ENCODE results near the gene KLHL29.

DNA sequence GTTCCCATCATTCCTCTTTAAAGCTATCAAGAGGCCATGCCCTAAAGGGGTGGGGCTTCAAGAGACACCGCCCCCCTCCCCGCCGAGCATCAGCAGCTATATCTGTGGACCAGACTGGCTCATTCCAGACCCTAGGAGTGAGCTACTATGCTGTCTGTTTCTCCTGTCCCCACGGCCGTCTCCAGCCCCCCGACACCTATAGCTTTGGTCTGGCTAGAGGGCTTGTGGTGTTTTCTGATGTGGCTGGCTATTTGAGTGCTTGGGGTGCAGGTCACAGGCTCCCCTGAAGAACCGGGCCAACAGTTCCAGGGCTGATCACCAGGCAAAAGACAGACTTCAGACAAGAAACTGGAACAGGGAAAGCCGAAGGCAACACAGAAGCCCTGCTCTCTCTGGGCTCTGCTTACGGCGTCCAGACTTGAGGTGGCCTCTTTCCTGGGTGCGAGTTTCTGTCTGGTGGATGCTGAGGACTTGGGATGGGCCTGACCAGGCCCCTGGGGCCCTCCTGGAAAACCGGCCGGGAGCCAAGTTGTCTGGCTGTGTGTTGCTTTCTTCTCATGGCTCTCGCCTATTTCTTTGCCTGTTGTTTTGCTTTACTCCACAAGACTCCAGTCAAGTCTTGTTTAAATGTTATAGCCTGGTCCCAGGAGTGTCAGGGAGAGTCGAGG lies 83.6 kb downstream of the KLHL29 start:
- TF ChIP-seq, protein P1, sequence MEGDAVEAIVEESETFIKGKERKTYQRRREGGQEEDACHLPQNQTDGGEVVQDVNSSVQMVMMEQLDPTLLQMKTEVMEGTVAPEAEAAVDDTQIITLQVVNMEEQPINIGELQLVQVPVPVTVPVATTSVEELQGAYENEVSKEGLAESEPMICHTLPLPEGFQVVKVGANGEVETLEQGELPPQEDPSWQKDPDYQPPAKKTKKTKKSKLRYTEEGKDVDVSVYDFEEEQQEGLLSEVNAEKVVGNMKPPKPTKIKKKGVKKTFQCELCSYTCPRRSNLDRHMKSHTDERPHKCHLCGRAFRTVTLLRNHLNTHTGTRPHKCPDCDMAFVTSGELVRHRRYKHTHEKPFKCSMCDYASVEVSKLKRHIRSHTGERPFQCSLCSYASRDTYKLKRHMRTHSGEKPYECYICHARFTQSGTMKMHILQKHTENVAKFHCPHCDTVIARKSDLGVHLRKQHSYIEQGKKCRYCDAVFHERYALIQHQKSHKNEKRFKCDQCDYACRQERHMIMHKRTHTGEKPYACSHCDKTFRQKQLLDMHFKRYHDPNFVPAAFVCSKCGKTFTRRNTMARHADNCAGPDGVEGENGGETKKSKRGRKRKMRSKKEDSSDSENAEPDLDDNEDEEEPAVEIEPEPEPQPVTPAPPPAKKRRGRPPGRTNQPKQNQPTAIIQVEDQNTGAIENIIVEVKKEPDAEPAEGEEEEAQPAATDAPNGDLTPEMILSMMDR (conservative IDR thresholded peaks at IDR 0.05; ENCODE audit: low read depth in 2 of 2), result no peak
- TF ChIP-seq EZH2 (IDR thresholded peaks at IDR 0.05; ENCODE audit: low read depth, unreplicated experiment), result no peak
- TF ChIP-seq REST (IDR thresholded peaks at IDR 0.05; ENCODE audit: unreplicated experiment), result no peak
- no peak for TF ChIP-seq JUNB (IDR thresholded peaks at IDR 0.05; ENCODE audit: unreplicated experiment)
- TF ChIP-seq ZNF114 (CRISPR knock-in tag; IDR thresholded peaks at IDR 0.05), result no peak
